MG63 (cell line): ENCODE data around the gene ARHGDIG. TPM values are rescaled to one million over a fixed set of nuclear protein-coding genes. Genes with fewer than 3 reads are reported as not detected.
A peak's percentile ranks its signal among the peaks of the same experiment; 100 is the strongest.
"Not testable (repeated sequence)": the region's sequence is repeated elsewhere in the genome, so short reads cannot be mapped to it uniquely, and the experiment has no call there.

Experiments used
- DNase-seq: peaks from one replicate; pipeline ENCODE4 v3.0.0-alpha.2; 2020
- H3K27me3 ChIP-seq: fragments of 250-450 bp; sonication (Bioruptor Pico); 2 replicates; pipeline ENCODE4 v1.5.1; 2020; ENCODE audit warnings: mild to moderate bottlenecking, moderate library complexity
- H3K36me3 ChIP-seq: fragments of 250-450 bp; sonication (Bioruptor Pico); 2 replicates; pipeline ENCODE4 v1.5.1; 2020; ENCODE audit warnings: mild to moderate bottlenecking, moderate library complexity
- H3K4me3 ChIP-seq: fragments of 250-450 bp; sonication (Bioruptor Pico); 2 replicates; pipeline ENCODE4 v1.5.1; 2020; ENCODE audit warnings: mild to moderate bottlenecking, moderate library complexity
- H3K9me3 ChIP-seq: fragments of 250-450 bp; sonication (Bioruptor Pico); 2 replicates; pipeline ENCODE4 v1.5.1; 2020; ENCODE audit warnings: mild to moderate bottlenecking, moderate library complexity
- total RNA-seq: library from RNA; depleted of rRNA; stranded (reverse); fragments of >200 nt; shearing (Covaris generic); gene quantifications from 2 replicates; pipeline ENCODE4 v1.2.3, GENCODE V29; 2014; ENCODE audit warnings: low replicate concordance; rRNA removed

Gene ARHGDIG
- total RNA-seq: 5.9 TPM in 1 of 2 replicates, not detected in the other

GRCh38 chr16:280552-280951 is at the start of gene ARHGDIG:
TSS of gene ARHGDIG (plus strand) at chr16:280591. CDS start at chr16:280681, 90 bp downstream.
- peaks cover 2% of the 10 kb centered on the region; the same call in 1 of the 2 replicates for H3K36me3 ChIP-seq
- H3K27me3 ChIP-seq: peaks cover 9% of the 10 kb centered on the region
- peak; percentile 34 for DNase-seq
- H3K4me3 ChIP-seq: peak within 1 kb of the TSS; percentile 41
- H3K9me3 ChIP-seq: no peaks in the 10 kb centered on the region

- Histone ChIP-seq H3K27me3 (no peaks in the 10 kb centered on the region), H3K9me3 (no peaks in the 10 kb centered on the region; the same call in 1 of the 2 replicates), H3K4me3 (no peak overlapping the region), H3K36me3 (peaks cover 29% of the 10 kb centered on the region)
- DNase-seq: no peak
Observed at GRCh38 chr16:230949-231348, 49.4 kb upstream of the ARHGDIG start.

GRCh38 chr16:234468-235305 is 45.7 kb upstream of the ARHGDIG start, which contains the start of gene FAM234A:
TSS of gene FAM234A (plus strand) at chr16:234821. CDS start at chr16:254414, 19,593 bp downstream.
- Histone ChIP-seq H3K4me3 (peak within 1 kb of the TSS; percentile 94), H3K27me3 (no peaks in the 10 kb centered on the region), H3K9me3 (no peaks in the 10 kb centered on the region; the same call in 1 of the 2 replicates), H3K36me3 (peaks cover 5% of the 10 kb centered on the region; the same call in 1 of the 2 replicates)
- peak; percentile 95 for DNase-seq

GRCh38 chr16:239948-240277 is 40.5 kb upstream of the ARHGDIG start:
- no peaks in the 10 kb centered on the region; the same call in 1 of the 2 replicates for H3K9me3 ChIP-seq
- no peaks in the 10 kb centered on the region for H3K27me3 ChIP-seq
- peaks cover 5% of the 10 kb centered on the region; the same call in 1 of the 2 replicates for H3K36me3 ChIP-seq
- no peak for DNase-seq
- H3K4me3 ChIP-seq: no peak overlapping the region

GRCh38 chr16:240559-240958 is 39.8 kb upstream of the ARHGDIG start:
- Histone ChIP-seq H3K36me3 (peaks cover 5% of the 10 kb centered on the region; the same call in 1 of the 2 replicates), H3K27me3 (no peaks in the 10 kb centered on the region), H3K4me3 (no peak overlapping the region), H3K9me3 (no peaks in the 10 kb centered on the region)
- no peak for DNase-seq

GRCh38 chr16:242281-242680 is 38.1 kb upstream of the ARHGDIG start:
- peak; percentile 53 for DNase-seq
- Histone ChIP-seq H3K4me3 (no peak overlapping the region), H3K36me3 (peaks cover 5% of the 10 kb centered on the region; the same call in 1 of the 2 replicates), H3K27me3 (no peaks in the 10 kb centered on the region), H3K9me3 (no peaks in the 10 kb centered on the region)

- Histone ChIP-seq H3K9me3 (no peaks in the 10 kb centered on the region), H3K36me3 (no peaks in the 10 kb centered on the region), H3K4me3 (no peak overlapping the region), H3K27me3 (no peaks in the 10 kb centered on the region)
- peak; percentile 41 for DNase-seq
Observed at GRCh38 chr16:243348-243747, 37.0 kb upstream of the ARHGDIG start.

- H3K36me3 ChIP-seq: 0 out of 2 replicates have a peak, but pooled peaks cover 2% of the 10 kb centered on the region
- H3K9me3 ChIP-seq: no peaks in the 10 kb centered on the region
- DNase-seq: no peak
- H3K4me3 ChIP-seq: no peak overlapping the region
- no peaks in the 10 kb centered on the region for H3K27me3 ChIP-seq
Observed at GRCh38 chr16:245105-245504, 35.3 kb upstream of the ARHGDIG start.

- no peak overlapping the region for H3K4me3 ChIP-seq
- H3K27me3 ChIP-seq: no peaks in the 10 kb centered on the region
- H3K36me3 ChIP-seq: 0 out of 2 replicates have a peak, but pooled peaks cover 6% of the 10 kb centered on the region
- no peaks in the 10 kb centered on the region for H3K9me3 ChIP-seq
- DNase-seq: no peak
Observed at GRCh38 chr16:247027-247426, 33.4 kb upstream of the ARHGDIG start.

GRCh38 chr16:249431-249830 is 31.0 kb upstream of the ARHGDIG start:
- Histone ChIP-seq H3K27me3 (no peaks in the 10 kb centered on the region), H3K4me3 (no peak overlapping the region), H3K9me3 (no peaks in the 10 kb centered on the region), H3K36me3 (peaks cover 18% of the 10 kb centered on the region; the same call in 1 of the 2 replicates)
- no peak for DNase-seq

- no peaks in the 10 kb centered on the region for H3K27me3 ChIP-seq
- H3K9me3 ChIP-seq: no peaks in the 10 kb centered on the region
- DNase-seq: no peak
- peaks cover 22% of the 10 kb centered on the region for H3K36me3 ChIP-seq
- H3K4me3 ChIP-seq: no peak overlapping the region
Observed at GRCh38 chr16:252366-253337, 27.7 kb upstream of the ARHGDIG start.

- Histone ChIP-seq H3K9me3 (no peaks in the 10 kb centered on the region), H3K36me3 (peaks cover 22% of the 10 kb centered on the region), H3K4me3 (no peak overlapping the region), H3K27me3 (no peaks in the 10 kb centered on the region)
- no peak for DNase-seq
Observed at GRCh38 chr16:253833-254232, 26.6 kb upstream of the ARHGDIG start.

GRCh38 chr16:254461-254860 is 25.9 kb upstream of the ARHGDIG start:
- no peaks in the 10 kb centered on the region for H3K27me3 ChIP-seq
- no peak for DNase-seq
- no peaks in the 10 kb centered on the region for H3K9me3 ChIP-seq
- peaks cover 23% of the 10 kb centered on the region for H3K36me3 ChIP-seq
- H3K4me3 ChIP-seq: no peak overlapping the region

GRCh38 chr16:255183-255582 is 25.2 kb upstream of the ARHGDIG start:
- no peak overlapping the region for H3K4me3 ChIP-seq

GRCh38 chr16:258091-258490 is 22.3 kb upstream of the ARHGDIG start:
- H3K36me3 ChIP-seq: peaks cover 23% of the 10 kb centered on the region
- H3K4me3 ChIP-seq, H3K27me3 ChIP-seq, DNase-seq, H3K9me3 ChIP-seq: not testable (repeated sequence)

More at GRCh38 chr16:255183-255582, 25.2 kb upstream of the ARHGDIG start:
- no peaks in the 10 kb centered on the region for H3K9me3 ChIP-seq
- DNase-seq: no peak
- H3K36me3 ChIP-seq: peaks cover 27% of the 10 kb centered on the region
- H3K27me3 ChIP-seq: no peaks in the 10 kb centered on the region

GRCh38 chr16:259226-259625 is 21.2 kb upstream of the ARHGDIG start:
- Histone ChIP-seq H3K9me3 (no peaks in the 10 kb centered on the region), H3K4me3 (no peak overlapping the region), H3K36me3 (peaks cover 20% of the 10 kb centered on the region), H3K27me3 (no peaks in the 10 kb centered on the region)
- DNase-seq: no peak

- no peak overlapping the region for H3K4me3 ChIP-seq
- no peaks in the 10 kb centered on the region for H3K9me3 ChIP-seq
- peaks cover 15% of the 10 kb centered on the region; the same call in 1 of the 2 replicates for H3K36me3 ChIP-seq
Observed at GRCh38 chr16:259814-260253, 20.6 kb upstream of the ARHGDIG start.

More at GRCh38 chr16:259814-260253, 20.6 kb upstream of the ARHGDIG start:
- DNase-seq: no peak
- H3K27me3 ChIP-seq: no peaks in the 10 kb centered on the region
